GM18499 (cell line): ENCODE results near the gene GEMIN5.
"Not testable (repeated sequence)": the region's sequence is repeated elsewhere in the genome, so short reads cannot be mapped to it uniquely, and the experiment has no call there.

Experiments
- ATAC-seq: cut with Tn5 transposase; IDR thresholded peaks from one replicate; pipeline ENCODE4 v1.9.1; 2021; ENCODE audit warnings: moderate number of reproducible peaks; ENCODE audit not compliant: insufficient read depth, unreplicated experiment

GEMIN5 gene

GRCh38 chr5:154943527-154943926 lies 5.5 kb upstream of the GEMIN5 start:
- ATAC-seq = no peak

GRCh38 chr5:154940772-154941620 lies 3.0 kb upstream of the GEMIN5 start, which contains the start of gene MRPL22:
Gene MRPL22 (plus strand): TSS chr5:154941073. CDS start chr5:154941111, 38 bp downstream.
- peak; percentile 31 for ATAC-seq

- no peak for ATAC-seq
Observed at GRCh38 chr5:154940375-154940771, 2.4 kb upstream of the GEMIN5 start.

- not testable (repeated sequence) for ATAC-seq
Observed at GRCh38 chr5:154939387-154939786, 1.4 kb upstream of the GEMIN5 start.

- no peak for ATAC-seq
Observed at GRCh38 chr5:154937186-154937717, 759 bp downstream of the GEMIN5 start.

- no peak for ATAC-seq
Observed at GRCh38 chr5:154934881-154935280, 3.1 kb downstream of the GEMIN5 start.

- ATAC-seq = no peak
Observed at GRCh38 chr5:154933537-154933936, 4.5 kb downstream of the GEMIN5 start.

- ATAC-seq = no peak
Observed at GRCh38 chr5:154923441-154924430, 14.3 kb downstream of the GEMIN5 start.

- no peak for ATAC-seq
Observed at GRCh38 chr5:154917757-154918156, 20.3 kb downstream of the GEMIN5 start.

- ATAC-seq = no peak
Observed at GRCh38 chr5:154916874-154917273, 21.1 kb downstream of the GEMIN5 start.

GRCh38 chr5:154905601-154906000 lies 32.4 kb downstream of the GEMIN5 start:
- ATAC-seq = not testable (repeated sequence)

GRCh38 chr5:154901913-154902312 lies 36.1 kb downstream of the GEMIN5 start:
- ATAC-seq = no peak

GRCh38 chr5:154901276-154901675 lies 36.7 kb downstream of the GEMIN5 start:
- ATAC-seq = no peak

- no peak for ATAC-seq
Observed at GRCh38 chr5:154900066-154900465, 37.9 kb downstream of the GEMIN5 start.

- no peak for ATAC-seq
Observed at GRCh38 chr5:154899151-154899816, 38.7 kb downstream of the GEMIN5 start.

GRCh38 chr5:154898210-154898609 lies 39.8 kb downstream of the GEMIN5 start:
- ATAC-seq = no peak

- no peak for ATAC-seq
Observed at GRCh38 chr5:154896562-154897165, 41.3 kb downstream of the GEMIN5 start.

- ATAC-seq = no peak
Observed at GRCh38 chr5:154895606-154896561, 42.1 kb downstream of the GEMIN5 start.

- ATAC-seq = no peak
Observed at GRCh38 chr5:154893381-154893780, 44.6 kb downstream of the GEMIN5 start.
